CD4-positive, alpha-beta T cell treated with Interleukin-17A for 1 hour (primary cell): ENCODE results near the gene ONECUT2.

Source experiments
- DNase-seq: peaks from one replicate; pipeline ENCODE4 v3.0.0-alpha.2; 2020

The ONECUT2 gene

GRCh38 chr18:57533006-57533867 is 98.1 kb downstream of the ONECUT2 start:
- DNase-seq, result no peak

GRCh38 chr18:57533868-57534510 is 98.8 kb downstream of the ONECUT2 start:
- no peak for DNase-seq

- no peak for DNase-seq
Measured at GRCh38 chr18:57534511-57534909, 99.3 kb downstream of the ONECUT2 start.

- no peak for DNase-seq
Measured at GRCh38 chr18:57538614-57539013, 103.4 kb downstream of the ONECUT2 start.

- no peak for DNase-seq
Measured at GRCh38 chr18:57539702-57540101, 104.5 kb downstream of the ONECUT2 start.
